D341Med (cell line): ENCODE data around the gene CDKL1.
"Not testable (repeated sequence)": the region's sequence is repeated elsewhere in the genome, so short reads cannot be mapped to it uniquely, and the experiment has no call there.

Experiments
- DNase-seq: peaks from one replicate; pipeline ENCODE4 v3.0.0; 2012; ENCODE audit warnings: low spot score

The CDKL1 gene

GRCh38 chr14:50387548-50387947 is 9.1 kb downstream of the CDKL1 start:
- DNase-seq = no peak

- peak; percentile 79 for DNase-seq
These were observed 13.0 kb downstream of the CDKL1 start for GRCh38 chr14:50383618-50384225.

- no peak for DNase-seq
These were observed 14.8 kb downstream of the CDKL1 start for GRCh38 chr14:50381823-50382287.

- DNase-seq = no peak
These were observed 15.7 kb downstream of the CDKL1 start for GRCh38 chr14:50381008-50381407.

GRCh38 chr14:50380455-50380854 is 16.2 kb downstream of the CDKL1 start:
- no peak for DNase-seq

GRCh38 chr14:50379563-50379962 is 17.1 kb downstream of the CDKL1 start:
- no peak for DNase-seq

- no peak for DNase-seq
These were observed 19.1 kb downstream of the CDKL1 start for GRCh38 chr14:50377550-50378085.

- DNase-seq = no peak
These were observed 20.9 kb downstream of the CDKL1 start for GRCh38 chr14:50375760-50376159.

- DNase-seq = no peak
These were observed 22.7 kb downstream of the CDKL1 start for GRCh38 chr14:50373959-50374358.

- no peak for DNase-seq
These were observed 25.1 kb downstream of the CDKL1 start for GRCh38 chr14:50371546-50371945.

GRCh38 chr14:50366589-50366988 is 30.1 kb downstream of the CDKL1 start:
- DNase-seq = no peak

- no peak for DNase-seq
These were observed 30.6 kb downstream of the CDKL1 start for GRCh38 chr14:50366115-50366514.

GRCh38 chr14:50365572-50365971 is 31.1 kb downstream of the CDKL1 start:
- peak; percentile 46 for DNase-seq

GRCh38 chr14:50364792-50365191 is 31.9 kb downstream of the CDKL1 start:
- no peak for DNase-seq

GRCh38 chr14:50363714-50364111 is 33.0 kb downstream of the CDKL1 start:
- no peak for DNase-seq

GRCh38 chr14:50362764-50363713 is 33.6 kb downstream of the CDKL1 start:
- no peak for DNase-seq

- not testable (repeated sequence) for DNase-seq
These were observed 34.9 kb downstream of the CDKL1 start for GRCh38 chr14:50361473-50362403.

GRCh38 chr14:50360851-50361250 is 35.8 kb downstream of the CDKL1 start:
- no peak for DNase-seq

- no peak for DNase-seq
These were observed 36.6 kb downstream of the CDKL1 start for GRCh38 chr14:50360093-50360492.

- no peak for DNase-seq
These were observed 37.0 kb downstream of the CDKL1 start for GRCh38 chr14:50359631-50360030.

GRCh38 chr14:50357753-50358395 is 38.8 kb downstream of the CDKL1 start:
- no peak for DNase-seq
